SK-N-SH (cell line): ENCODE results near the gene FBXW10B. TPM values are rescaled to one million over a fixed set of nuclear protein-coding genes. Genes with fewer than 3 reads are reported as not detected.

Experiments used
- CTCF ChIA-PET: fragments of 300-600, 350-600 bp; formaldehyde crosslinking; extraction: SDS; loops from one replicate; lab custom pipeline; 2021; lab: Yijun Ruan, JAX
- POLR2A ChIA-PET: fragments of 350-600 bp; sonication (Branson Sonifier 250); formaldehyde crosslinking; extraction: SDS; loops from one replicate; lab custom pipeline; 2020; ENCODE audit warnings: antibody characterized with exemption, inconsistent platforms; lab: Yijun Ruan, JAX
- DNase-seq: peaks from one replicate; pipeline ENCODE4 v3.0.0; 2012
- H2AFZ ChIP-seq: fragments of 200-600 bp; sonication (generic); 2 replicates; pipeline ENCODE4 v1.8.1; 2016; ENCODE audit warnings: antibody characterized with exemption, mild to moderate bottlenecking, low read depth
- H3F3A ChIP-seq: fragments of 200-600 bp; sonication (generic); replicated peaks from 2 replicates; pipeline ENCODE3; 2016; ENCODE audit warnings: antibody characterized with exemption, mild to moderate bottlenecking; ENCODE audit not compliant: insufficient read depth
- H3K27ac ChIP-seq, 2 experiments: fragments of 200-500 bp in 1 of 2; fragments of 200-600 bp in 1 of 2; sonication (Bioruptor generic) in 1 of 2; sonication (generic), shearing (Covaris generic) in 1 of 2; 2 replicates each; pipeline versions ENCODE4 v1.5.1 to v1.6.1; 2014 to 2016; ENCODE audit warnings: low read depth in 2 of 2, inconsistent platforms in 1 of 2, low read length in 1 of 2, mild to moderate bottlenecking in 1 of 2, mixed read lengths in 1 of 2
- H3K27me3 ChIP-seq: fragments of 200-600 bp; sonication (generic), shearing (Covaris generic); 2 replicates; pipeline ENCODE4 v1.6.1; 2016; ENCODE audit warnings: mixed run types; ENCODE audit not compliant: insufficient read depth
- H3K36me3 ChIP-seq, 2 experiments: fragments of 200-500 bp in 1 of 2; fragments of 200-600 bp in 1 of 2; sonication (Bioruptor generic) in 1 of 2; sonication (generic) in 1 of 2; replicated peaks in 1 of 2; 2 replicates each; pipeline versions ENCODE3 to v1.5.1; 2014 to 2016; ENCODE audit warnings: low read length in 1 of 2, mild to moderate bottlenecking in 1 of 2; ENCODE audit not compliant: insufficient read depth in 2 of 2, control insufficient read depth in 1 of 2
- H3K4me1 ChIP-seq, 2 experiments: fragments of 200-500 bp in 1 of 2; fragments of 200-600 bp in 1 of 2; sonication (Bioruptor generic) in 1 of 2; sonication (generic), shearing (Covaris generic) in 1 of 2; 2 replicates each; pipeline versions ENCODE4 v1.5.1 to v1.6.1; 2014 to 2016; ENCODE audit warnings: low read depth in 1 of 2, low read length in 1 of 2, mixed run types in 1 of 2; ENCODE audit not compliant: insufficient read depth in 2 of 2, control insufficient read depth in 1 of 2
- H3K4me2 ChIP-seq: fragments of 200-600 bp; sonication (generic), shearing (Covaris generic); 2 replicates; pipeline ENCODE4 v1.6.1; 2017; ENCODE audit warnings: mixed run types
- H3K4me3 ChIP-seq, 2 experiments: fragments of 200-500 bp in 1 of 2; fragments of 200-600 bp in 1 of 2; sonication (Bioruptor generic) in 1 of 2; sonication (generic), shearing (Covaris generic) in 1 of 2; 2 replicates each; pipeline versions ENCODE4 v1.5.1 to v1.8.1; 2014 to 2016; ENCODE audit warnings: low read depth in 2 of 2, inconsistent platforms in 1 of 2, low read length in 1 of 2, mild to moderate bottlenecking in 1 of 2, mixed read lengths in 1 of 2, moderate library complexity in 1 of 2
- H3K79me2 ChIP-seq: fragments of 200-600 bp; sonication (generic); 2 replicates; pipeline ENCODE4 v1.8.1; 2017; ENCODE audit warnings: mild to moderate bottlenecking; ENCODE audit not compliant: insufficient read depth
- H3K9ac ChIP-seq: fragments of 200-600 bp; sonication (generic); 2 replicates; pipeline ENCODE4 v1.6.1; 2017; ENCODE audit warnings: mixed run types
- H3K9me2 ChIP-seq: fragments of 200-600 bp; sonication (generic); 2 replicates; pipeline ENCODE4 v1.6.1; 2017; ENCODE audit warnings: mixed run types
- H3K9me3 ChIP-seq: fragments of 200-600 bp; sonication (generic); 2 replicates; pipeline ENCODE4 v1.6.1; 2017; ENCODE audit warnings: mixed run types, mild to moderate bottlenecking, moderate library complexity
- H4K20me1 ChIP-seq: fragments of 200-600 bp; sonication (generic); 2 replicates; pipeline ENCODE4 v1.6.1; 2017; ENCODE audit warnings: mild to moderate bottlenecking, mixed run types; ENCODE audit not compliant: insufficient read depth
- CHD2 ChIP-seq: fragments of 150-350 bp; IDR thresholded peaks from 2 replicates; pipeline ENCODE4 v1.6.1; 2018; ENCODE audit warnings: low read length; ENCODE audit not compliant: partially characterized antibody
- ELF1 ChIP-seq: IDR thresholded peaks from 2 replicates; pipeline ENCODE4 v1.4.0; 2012
- EP300 ChIP-seq, 2 experiments: IDR thresholded peaks; 2 replicates each; pipeline versions ENCODE4 v1.4.0 to v1.6.1; 2012; ENCODE audit warnings: borderline replicate concordance in 1 of 2, low read depth in 1 of 2, low read length in 1 of 2
- FOSL2 ChIP-seq: IDR thresholded peaks from 2 replicates; pipeline ENCODE4 v1.4.0; 2012; ENCODE audit warnings: low read depth, mild to moderate bottlenecking, moderate library complexity, borderline replicate concordance
- FOXJ3 ChIP-seq: sonication (generic); formaldehyde crosslinking; IDR thresholded peaks from 2 replicates; pipeline ENCODE4 v1.5.1; 2020; ENCODE audit warnings: mild to moderate bottlenecking, missing genetic modification reagents
- FOXM1 ChIP-seq: IDR thresholded peaks from 2 replicates; pipeline ENCODE4 v1.4.0; 2012; ENCODE audit warnings: low read depth, mild to moderate bottlenecking
- GABPA ChIP-seq: IDR thresholded peaks from 2 replicates; pipeline ENCODE4 v1.4.0; 2012; ENCODE audit warnings: low read depth, mild to moderate bottlenecking
- GATA2 ChIP-seq: sonication (generic); formaldehyde crosslinking; IDR thresholded peaks from 2 replicates; pipeline ENCODE4 v1.5.0; 2020; ENCODE audit warnings: mild to moderate bottlenecking, missing genetic modification reagents
- JUND ChIP-seq: IDR thresholded peaks from 2 replicates; pipeline ENCODE4 v1.4.0; 2012
- MEF2A ChIP-seq: IDR thresholded peaks from 2 replicates; pipeline ENCODE4 v1.4.0; 2012; ENCODE audit warnings: low read depth, borderline replicate concordance
- MXI1 ChIP-seq: IDR thresholded peaks from 2 replicates; pipeline ENCODE4 v1.6.1; 2012; ENCODE audit warnings: mild to moderate bottlenecking, low read depth, low read length, improper control_type of control experiment
- NFIC ChIP-seq: IDR thresholded peaks from 2 replicates; pipeline ENCODE4 v1.4.0; 2012; ENCODE audit warnings: borderline replicate concordance
- NRF1 ChIP-seq: IDR thresholded peaks from 2 replicates; pipeline ENCODE4 v1.6.1; 2012; ENCODE audit warnings: low read depth, mild to moderate bottlenecking, low read length
- PBX3 ChIP-seq: IDR thresholded peaks from 2 replicates; pipeline ENCODE4; 2012
- POLR2AphosphoS5 ChIP-seq: IDR thresholded peaks from 2 replicates; pipeline ENCODE4 v1.6.1; 2012; ENCODE audit warnings: low read depth, low read length
- RAD21 ChIP-seq: IDR thresholded peaks from 2 replicates; pipeline ENCODE4 v1.6.1; 2012; ENCODE audit warnings: mild to moderate bottlenecking, low read length
- RCOR1 ChIP-seq: fragments of 150-350 bp; IDR thresholded peaks from 2 replicates; pipeline ENCODE4 v1.6.1; 2017; ENCODE audit warnings: antibody characterized with exemption, low read length
- REST ChIP-seq: IDR thresholded peaks from 2 replicates; pipeline ENCODE4 v1.6.1; 2012; ENCODE audit warnings: mild to moderate bottlenecking, low read depth, low read length, moderate library complexity
- RXRA ChIP-seq: IDR thresholded peaks from 2 replicates; pipeline ENCODE4 v1.4.0; 2012; ENCODE audit warnings: low read depth, mild to moderate bottlenecking, borderline replicate concordance
- SIN3A ChIP-seq: IDR thresholded peaks from 2 replicates; pipeline ENCODE4 v1.6.1; 2012; ENCODE audit warnings: low read depth, mild to moderate bottlenecking, low read length, moderate library complexity, borderline replicate concordance
- TAF1 ChIP-seq: IDR thresholded peaks from 2 replicates; pipeline ENCODE4 v1.6.1; 2012; ENCODE audit warnings: low read depth, mild to moderate bottlenecking, low read length, moderate library complexity, borderline replicate concordance
- TEAD4 ChIP-seq: IDR thresholded peaks from 2 replicates; pipeline ENCODE4 v1.4.0; 2012; ENCODE audit warnings: mild to moderate bottlenecking, borderline replicate concordance; ENCODE audit not compliant: insufficient read depth
- USF1 ChIP-seq: IDR thresholded peaks from 2 replicates; pipeline ENCODE4 v1.4.0; 2012; ENCODE audit warnings: low read depth, borderline replicate concordance
- USF2 ChIP-seq: fragments of 150-350 bp; IDR thresholded peaks from 2 replicates; pipeline ENCODE4 v1.6.1; 2017; ENCODE audit warnings: antibody characterized with exemption, low read length, low read depth, borderline replicate concordance
- YY1 ChIP-seq: IDR thresholded peaks from 2 replicates; pipeline ENCODE4 v1.4.0; 2012; ENCODE audit warnings: low read depth, mild to moderate bottlenecking
- ZBTB33 ChIP-seq: IDR thresholded peaks from 2 replicates; pipeline ENCODE4 v1.4.0; 2012; ENCODE audit warnings: low read depth, borderline replicate concordance
- WGBS: methylation state at CpG from one replicate; pipeline ENCODE4 v1.1.6; 2017; ENCODE audit warnings: low lambda C conversion rate; 5-methylcytosine and 5-hydroxymethylcytosine counted together
- polyA plus RNA-seq, 3 experiments: library from polyadenylated mRNA; depleted of rRNA; stranded (reverse); fragments of >200 nt; gene quantifications; 2 replicates each; pipeline ENCODE4 v1.2.3, GENCODE V29; 2012

FBXW10B gene
- polyA plus RNA-seq, 1 of the 3 experiments (the other 2 are of a cell fraction), result 0.46 TPM

- Histone ChIP-seq H3K27ac (peak overlapping the region; percentile 62 to 87), H3K4me2 (peak overlapping the region; percentile 91), H3K79me2 (peaks cover 30% of the 10 kb centered on the region; the same call in 1 of the 2 replicates), H3K9ac (peak overlapping the region; percentile 68), H4K20me1 (no peaks in the 10 kb centered on the region), H3K4me3 (peak overlapping the region; percentile 46 to 85), H3F3A (peaks cover 4% of the 10 kb centered on the region), H3K9me3 (no peaks in the 10 kb centered on the region), H3K27me3 (no peaks in the 10 kb centered on the region), H3K36me3 (no peaks in the 10 kb centered on the region), H3K4me1 (peaks cover 19 to 28% of the 10 kb centered on the region in 2 experiments), H2AFZ (peak overlapping the region; percentile 66), H3K9me2 (no peaks in the 10 kb centered on the region)
- 0% methylated on average over 8 of the region's 8 CpGs for WGBS
- DNase-seq, result peak; percentile 85
- ChIA-PET POLR2A (interaction anchor here (0.5 to 1.6 kb wide), 3 partner anchors 11 to 1832 kb away, joined by 3 to 5 read pairs (median 3); no protein-coding TSS in a partner anchor), CTCF (interaction anchor here (0.6 kb wide), 1 partner anchor 408 kb away, joined by 3 read pairs; no protein-coding TSS in a partner anchor)
- peak; percentile 50; the same call in 1 of the 2 replicates for TF ChIP-seq RCOR1
- no peak for TF ChIP-seq ZBTB33
- no peak for TF ChIP-seq REST
- no peak for TF ChIP-seq NRF1
- TF ChIP-seq RAD21, result peak; percentile 39
- TF ChIP-seq ELF1, result no peak
- TF ChIP-seq EP300 (IDR thresholded peaks at IDR 0.05; ENCODE audit: borderline replicate concordance in 1 of 2, low read depth in 1 of 2, low read length in 1 of 2), result peak in 1 of 2 experiments; percentile 25; a peak in 1 of 4 replicates
- TF ChIP-seq NFIC, result peak; percentile 93
- TF ChIP-seq FOXJ3 (CRISPR knock-in tag), result peak; percentile 52; the same call in 1 of the 2 replicates
- peak; percentile 58 for TF ChIP-seq FOSL2
- no peak for TF ChIP-seq FOXM1
- TF ChIP-seq TEAD4, result no peak
- TF ChIP-seq JUND, result peak; percentile 15; the same call in 1 of the 2 replicates
- peak; percentile 34; the same call in 1 of the 2 replicates for TF ChIP-seq TAF1
- 0 out of 2 replicates have a peak, but pooled peaks have one; percentile 22 for TF ChIP-seq USF2
- no peak for TF ChIP-seq YY1
- peak; percentile 64; the same call in 1 of the 2 replicates for TF ChIP-seq POLR2AphosphoS5
- TF ChIP-seq RXRA, result no peak
- peak; percentile 56 for TF ChIP-seq CHD2
- TF ChIP-seq GATA2 (CRISPR knock-in tag), result peak; percentile 17; the same call in 1 of the 2 replicates
- peak; percentile 87 for TF ChIP-seq USF1
- TF ChIP-seq MEF2A, result no peak
- TF ChIP-seq MXI1, result peak; percentile 91
- peak; percentile 91; the same call in 1 of the 2 replicates for TF ChIP-seq SIN3A
- peak; percentile 34 for TF ChIP-seq PBX3
- TF ChIP-seq GABPA, result no peak
These were observed 32.1 kb upstream of the FBXW10B start for GRCh38 chr17:15651583-15652110.
